Kidney (tissue), 14 donors: ENCODE results near the gene RAD51B. TPM values are rescaled to one million over a fixed set of nuclear protein-coding genes. Genes with fewer than 3 reads are reported as not detected.

ENCODE experiments used
- DNase-seq, 5 donors: peaks; one replicate each; pipeline ENCODE4 v3.0.0-alpha.2; 2013 to 2020
- FAIRE-seq: peaks from 2 replicates; lab custom pipeline; 2012; peaks lifted over from hg19 to GRCh38; lab: Jason Lieb, UNC
- H3K27ac ChIP-seq, 2 donors: one replicate each; pipeline ENCODE4 v1.7.0; 2013; ENCODE audit warnings: low read depth in 2 of 2, low read length in 2 of 2, inconsistent platforms in 1 of 2
- H3K27me3 ChIP-seq: one replicate; pipeline ENCODE4 v1.7.1; 2013; ENCODE audit warnings: low read length, inconsistent platforms; ENCODE audit not compliant: control insufficient read depth, insufficient read depth
- H3K36me3 ChIP-seq, 3 donors: one replicate each; pipeline versions ENCODE4 v1.7.0 to v1.7.1; 2013; ENCODE audit warnings: low read length in 3 of 3, control low read depth in 1 of 3, inconsistent platforms in 1 of 3; ENCODE audit not compliant: insufficient read depth in 3 of 3, control insufficient read depth in 2 of 3
- H3K4me1 ChIP-seq, 3 donors: one replicate each; pipeline versions ENCODE4 v1.7.0 to v1.7.1; 2013; ENCODE audit warnings: low read length in 3 of 3, inconsistent platforms in 1 of 3, low read depth in 1 of 3; ENCODE audit not compliant: control insufficient read depth in 2 of 3, insufficient read depth in 2 of 3
- H3K4me3 ChIP-seq, 3 donors: one replicate each; pipeline versions ENCODE4 v1.7.0 to v1.8.1; 2013; ENCODE audit warnings: low read length in 3 of 3, control low read depth in 1 of 3, inconsistent platforms in 1 of 3
- H3K9ac ChIP-seq, 3 donors: one replicate each; pipeline versions ENCODE4 v1.7.0 to v1.7.1; 2013; ENCODE audit warnings: low read length in 3 of 3, control low read depth in 1 of 3, inconsistent platforms in 1 of 3
- H3K9me3 ChIP-seq, 3 donors: one replicate each; pipeline versions ENCODE4 v1.7.0 to v1.7.1; 2013; ENCODE audit warnings: low read length in 3 of 3, control low read depth in 1 of 3, inconsistent platforms in 1 of 3; ENCODE audit not compliant: control insufficient read depth in 2 of 3, insufficient read depth in 1 of 3
- intact Hi-C: fragments of 100-400 bp; cut with DNase I; formaldehyde crosslinking; loops from one replicate; pipeline ENCODE4 v1.11.1; 2022
- polyA plus RNA-seq: library from polyadenylated mRNA; stranded (reverse); fragments of 350-450 nt; fragmentation: Illumina TruSeq; extraction: RNeasy Lipid Tissue Mini Kit (QIAGEN cat#74804); gene quantifications from one replicate; pipeline ENCODE4 v1.2.3, GENCODE V29; 2014; ENCODE audit warnings: low read depth, low replicate concordance; ENCODE audit not compliant: insufficient read depth
- total RNA-seq: library from RNA; stranded (reverse); fragmentation: NEBNext Ultra II Directional; extraction: Animal tissue kit (Norgen Biotek cat#: 25700); gene quantifications from one replicate; pipeline ENCODE4 v1.2.1, GENCODE V29; 2021
- TF ChIP-seq, protein P1 (sequence below): IDR thresholded peaks from 3 replicates; pipeline ENCODE4 v1.5.1; 2012; ENCODE audit warnings: mild to moderate bottlenecking, moderate library complexity, borderline replicate concordance; ENCODE audit not compliant: insufficient read depth; ENCODE audit errors: extremely low read depth
- donor health status: control.
- donor health status: control.
- donor health status: control.
- donor health status: control.
- donor health status: control.
- donor health status: DM: yes; HTN: yes; CAD: no.
- donor health status: Normal renal cell carcinoma (clear cell type).

RAD51B gene
- total and polyA plus RNA-seq, 2 donors from 2014 or later: 6.9 to 18.0 TPM

DNA sequence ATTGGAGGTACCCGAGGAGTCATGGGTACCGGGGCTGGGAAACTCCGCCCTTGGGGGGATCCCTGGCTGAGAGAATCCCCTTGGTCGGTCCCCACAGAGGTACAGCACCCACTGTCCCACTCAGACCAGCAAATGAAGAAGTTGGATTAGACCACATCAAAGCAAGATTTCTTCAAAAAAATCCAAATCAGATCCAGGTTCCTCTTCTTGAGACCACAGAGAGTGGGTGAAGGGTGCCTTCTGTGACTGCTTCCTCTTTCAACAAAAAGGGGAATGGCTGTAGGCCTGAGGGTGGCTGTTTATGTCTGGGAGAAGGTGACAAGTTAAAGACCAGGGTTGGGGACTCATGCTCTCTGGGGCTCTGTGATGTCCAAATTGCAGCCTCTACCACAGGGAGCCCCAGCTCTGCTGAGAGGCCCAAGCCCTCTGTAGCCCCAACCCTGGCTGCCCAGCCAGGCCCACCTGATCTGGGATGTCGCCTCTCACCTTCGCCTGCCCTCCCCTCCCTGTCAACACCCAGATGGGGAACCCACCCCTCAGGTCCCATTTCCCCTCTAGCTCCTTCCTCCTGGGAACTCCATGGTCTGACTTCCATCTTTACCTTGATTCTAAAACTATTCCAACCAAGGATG is 922.4 kb downstream of the RAD51B start:
- TF ChIP-seq, protein P1, sequence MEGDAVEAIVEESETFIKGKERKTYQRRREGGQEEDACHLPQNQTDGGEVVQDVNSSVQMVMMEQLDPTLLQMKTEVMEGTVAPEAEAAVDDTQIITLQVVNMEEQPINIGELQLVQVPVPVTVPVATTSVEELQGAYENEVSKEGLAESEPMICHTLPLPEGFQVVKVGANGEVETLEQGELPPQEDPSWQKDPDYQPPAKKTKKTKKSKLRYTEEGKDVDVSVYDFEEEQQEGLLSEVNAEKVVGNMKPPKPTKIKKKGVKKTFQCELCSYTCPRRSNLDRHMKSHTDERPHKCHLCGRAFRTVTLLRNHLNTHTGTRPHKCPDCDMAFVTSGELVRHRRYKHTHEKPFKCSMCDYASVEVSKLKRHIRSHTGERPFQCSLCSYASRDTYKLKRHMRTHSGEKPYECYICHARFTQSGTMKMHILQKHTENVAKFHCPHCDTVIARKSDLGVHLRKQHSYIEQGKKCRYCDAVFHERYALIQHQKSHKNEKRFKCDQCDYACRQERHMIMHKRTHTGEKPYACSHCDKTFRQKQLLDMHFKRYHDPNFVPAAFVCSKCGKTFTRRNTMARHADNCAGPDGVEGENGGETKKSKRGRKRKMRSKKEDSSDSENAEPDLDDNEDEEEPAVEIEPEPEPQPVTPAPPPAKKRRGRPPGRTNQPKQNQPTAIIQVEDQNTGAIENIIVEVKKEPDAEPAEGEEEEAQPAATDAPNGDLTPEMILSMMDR: no peak
- no peak overlapping the region for H3K4me3 ChIP-seq
- intact Hi-C loops: no loop called here
- FAIRE-seq (no peak), DNase-seq (no peak)
- H3K9me3 ChIP-seq: no peaks in the 10 kb centered on the region
- no peaks in the 10 kb centered on the region for H3K27me3 ChIP-seq
- H3K27ac ChIP-seq: no peak overlapping the region
- H3K36me3 ChIP-seq: no peaks in the 10 kb centered on the region
- H3K4me1 ChIP-seq: peaks cover 0 to 2% (median 0%) of the 10 kb centered on the region in 3 donors
- H3K9ac ChIP-seq: no peak overlapping the region

DNA sequence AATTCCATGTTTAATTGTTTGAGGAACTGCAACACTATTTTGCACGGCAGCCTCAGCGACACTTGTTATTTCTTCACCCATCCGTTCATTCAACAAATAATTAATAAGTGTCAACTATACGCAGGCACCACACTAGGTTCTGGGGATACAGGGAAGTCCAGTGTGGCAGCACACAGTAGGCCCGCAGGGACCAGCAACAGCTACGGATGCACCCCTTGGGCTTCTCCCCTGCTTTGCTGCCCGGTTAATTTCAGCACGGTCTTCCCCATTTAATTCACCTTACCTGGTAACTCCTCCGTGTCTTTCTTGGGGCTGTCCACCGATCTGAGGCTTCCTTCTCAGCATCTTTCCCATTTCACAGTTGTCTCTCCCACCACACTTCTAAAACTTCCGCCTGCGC is 925.0 kb downstream of the RAD51B start:
- DNase-seq: no peak
- FAIRE-seq: no peak
- H3K9ac ChIP-seq: no peak overlapping the region
- no peak overlapping the region for H3K4me3 ChIP-seq
- H3K4me1 ChIP-seq: peaks cover 0 to 13% (median 8%) of the 10 kb centered on the region in 3 donors
- no peaks in the 10 kb centered on the region for H3K9me3 ChIP-seq
- H3K36me3 ChIP-seq: no peaks in the 10 kb centered on the region
- H3K27ac ChIP-seq: no peak overlapping the region
- intact Hi-C loops: no loop called here
- H3K27me3 ChIP-seq: no peaks in the 10 kb centered on the region
- TF ChIP-seq, protein P1: no peak

DNA sequence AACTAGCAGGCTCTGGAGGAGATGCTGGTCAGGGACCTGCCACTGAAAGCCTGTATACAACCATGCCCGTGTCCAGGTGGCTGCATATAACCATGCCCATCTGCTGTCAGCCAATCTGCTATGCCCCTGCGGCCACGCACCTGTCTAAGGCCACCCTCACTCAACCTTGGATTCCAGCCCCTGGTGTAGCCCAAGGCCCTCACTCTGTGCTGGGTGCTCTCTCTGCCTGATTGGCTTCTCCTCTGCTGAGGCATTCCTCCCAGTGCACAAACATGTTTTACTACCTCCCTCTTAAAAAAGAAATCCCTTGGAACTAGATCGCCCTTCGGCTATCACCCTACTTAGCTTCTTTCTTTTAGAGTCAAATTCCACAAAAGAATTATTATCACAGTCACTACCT is 927.8 kb downstream of the RAD51B start:
- H3K27ac ChIP-seq: no peak overlapping the region
- FAIRE-seq: no peak
- DNase-seq: peak in 3 of 5 donors; percentile 38 to 57 (median 40)
- no peak overlapping the region for H3K4me3 ChIP-seq
- H3K9ac ChIP-seq: no peak overlapping the region
- no peaks in the 10 kb centered on the region for H3K27me3 ChIP-seq
- no peaks in the 10 kb centered on the region for H3K9me3 ChIP-seq
- intact Hi-C loops: no loop called here
- peaks cover 0 to 13% (median 8%) of the 10 kb centered on the region in 3 donors for H3K4me1 ChIP-seq
- TF ChIP-seq, protein P1: no peak
- H3K36me3 ChIP-seq: no peaks in the 10 kb centered on the region
